Measurements from ENCODE around the gene FBXL3. TPM values are rescaled to one million over a fixed set of nuclear protein-coding genes. Genes with fewer than 3 reads are reported as not detected.

FBXL3 gene
- total RNA-seq = 10 to 100 TPM; 44.9 to 80.9 (median 56.1) TPM
- 10 to 100 TPM; 18.5 to 29.8 (median 19.5) TPM for polyA plus RNA-seq
- long read RNA-seq, donor 1, transcript FBXL3-201 (5 exons, 3,503 nt) = major isoform, 10 of 10 reads
- long read RNA-seq, donor 1, partial matches to known transcripts = 0 of 10 reads
- long read RNA-seq, donor 1, other reads (novel, unspliced or antisense) = 0 of 10 reads
- long read RNA-seq, donor 2, transcript FBXL3-201 (5 exons, 3,503 nt) = major isoform, 10 of 11 reads
- long read RNA-seq, donor 2, partial matches to known transcripts = 0 of 11 reads
- long read RNA-seq, donor 2, other reads (novel, unspliced or antisense) = 0 of 11 reads

DNA sequence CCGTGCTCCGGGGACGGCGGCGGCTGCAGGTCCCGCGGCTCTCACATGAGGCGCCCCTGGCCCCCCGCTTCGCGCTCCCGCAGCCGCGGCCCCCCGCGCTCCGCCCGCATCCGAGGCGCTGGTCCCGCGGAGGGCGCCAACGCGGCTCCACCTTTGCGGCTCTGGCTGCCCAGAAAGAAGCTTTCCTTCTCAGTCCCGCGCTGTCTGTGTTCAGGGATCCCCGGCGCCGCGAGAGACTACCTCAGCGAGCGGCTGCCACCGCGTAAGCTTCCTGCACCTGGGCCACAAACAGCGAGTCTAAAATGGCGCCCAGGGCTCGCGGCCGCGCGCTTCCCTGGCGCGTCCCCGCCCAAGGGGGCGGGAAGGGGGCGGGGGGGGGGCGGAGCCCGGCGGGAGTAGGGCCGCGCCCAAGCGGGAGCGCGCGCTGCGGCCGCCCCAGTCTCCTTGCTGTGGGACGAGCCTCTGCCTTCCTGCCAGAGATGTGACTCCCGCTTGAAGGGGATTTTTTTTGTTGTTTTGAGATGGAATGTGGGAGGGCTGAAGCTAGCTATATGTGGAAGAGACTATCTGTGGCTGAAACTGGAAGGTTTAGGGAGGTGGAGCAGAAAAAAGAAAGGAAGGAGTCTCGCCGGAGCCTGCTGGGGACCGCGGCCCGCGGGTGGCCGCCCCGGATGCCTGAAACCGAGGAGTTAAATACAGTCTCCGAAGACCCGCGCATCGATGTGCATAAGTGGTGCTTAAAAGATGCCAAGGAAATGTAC, at the start of gene FBXL3:
TSS of gene FBXL3 (minus strand) at position 299 of the 761 bp plus-strand sequence. CDS start 5,299 bp downstream, outside the sequence.
- peak within 1 kb of the TSS; percentile 83 to 96 (median 90) for H3K4me3 ChIP-seq
- DNase-seq = peak; percentile 96
- H3K27ac ChIP-seq = peak within 1 kb of the TSS; percentile 96 to 100 (median 100)
- 0 to 2% (median 1%) methylated on average over 37 to 74 of the region's 74 CpGs for WGBS, 5 donors
- peaks cover 36 to 56% (median 48%) of the 10 kb centered on the region in 6 donors for H3K4me1 ChIP-seq
- TF ChIP-seq CTCF (IDR thresholded peaks at IDR 0.05 in 8 of 11, conservative IDR thresholded peaks at IDR 0.05 in 3 of 11) (no peak), POLR2AphosphoS5 (IDR thresholded peaks at IDR 0.05) (peak; percentile 90 to 94 (median 92)), POLR2A (IDR thresholded peaks at IDR 0.05) (peak in 2 of 3 donors; percentile 9 to 36)
- H3K9me3 ChIP-seq = no peaks in the 10 kb centered on the region
- intact Hi-C loops (cut with DNase I; ENCODE audit: low total_unique reads) = no loop called here
- peaks cover 0 to 13% (median 0%) of the 10 kb centered on the region in 6 donors for H3K36me3 ChIP-seq
- H3K27me3 ChIP-seq (replicated peaks in 1 of 7) = no peaks in the 10 kb centered on the region

GRCh38 chr13:77067519-77067918, 40.6 kb upstream of the FBXL3 start:
- DNase-seq = no peak
- peaks cover 4 to 96% (median 60%) of the 10 kb centered on the region in 6 donors for H3K36me3 ChIP-seq
- 95 to 99% (median 97%) methylated on average over 2 of the region's 2 CpGs for WGBS, 5 donors

DNA sequence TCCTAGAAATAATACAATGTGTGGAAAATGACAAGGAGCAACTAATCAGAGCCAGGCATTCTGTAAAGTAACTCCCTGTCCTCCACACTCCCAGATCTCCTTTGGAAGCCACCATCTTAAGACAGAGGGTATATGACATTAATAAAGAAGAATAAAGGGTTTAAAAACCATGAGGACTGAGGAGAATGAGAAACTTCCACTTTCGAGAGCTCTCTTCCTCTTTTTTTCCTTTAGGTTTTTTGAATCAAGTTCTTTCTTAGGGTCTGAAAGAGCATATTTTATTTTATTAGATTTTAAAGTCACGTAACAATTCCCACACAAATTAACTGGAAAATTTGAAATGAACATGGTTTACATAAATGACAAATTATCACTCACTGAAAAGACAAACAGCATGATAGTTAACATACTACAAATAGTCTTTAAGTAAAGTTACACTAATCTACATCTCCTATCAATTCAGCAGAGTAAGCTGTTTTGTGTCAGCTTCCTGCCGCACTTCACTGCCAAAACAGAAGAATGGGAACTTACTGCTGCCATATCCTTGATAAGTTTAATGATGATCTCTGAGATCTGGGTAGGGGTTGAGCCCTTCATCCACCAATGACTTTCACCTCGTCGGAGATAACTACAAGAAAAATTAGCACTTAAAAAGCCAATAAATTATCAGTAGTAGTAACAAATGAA, 38.6 kb upstream of the FBXL3 start:
- no peaks in the 10 kb centered on the region for H3K27me3 ChIP-seq (replicated peaks in 1 of 7)
- no peak for DNase-seq
- peaks cover 3 to 23% (median 13%) of the 10 kb centered on the region in 6 donors for H3K4me1 ChIP-seq
- TF ChIP-seq POLR2A (IDR thresholded peaks at IDR 0.05) (no peak), POLR2AphosphoS5 (IDR thresholded peaks at IDR 0.05) (no peak), CTCF (IDR thresholded peaks at IDR 0.05 in 8 of 11, conservative IDR thresholded peaks at IDR 0.05 in 3 of 11) (no peak)
- no peak overlapping the region for H3K4me3 ChIP-seq
- WGBS, 5 donors = 42 to 56% (median 45%) methylated on average over 5 of the region's 5 CpGs
- H3K36me3 ChIP-seq = peaks cover 4 to 99% (median 71%) of the 10 kb centered on the region in 6 donors
- H3K27ac ChIP-seq = peak overlapping the region in 5 of 8 donors; percentile 22 to 65 (median 47)
- no peaks in the 10 kb centered on the region for H3K9me3 ChIP-seq
- intact Hi-C loops (cut with DNase I; ENCODE audit: low total_unique reads) = no loop called here

More at GRCh38 chr13:77067519-77067918, 40.6 kb upstream of the FBXL3 start:
- Histone ChIP-seq H3K27me3 (replicated peaks in 1 of 7) (no peaks in the 10 kb centered on the region), H3K27ac (no peak overlapping the region), H3K4me1 (peaks cover 3 to 23% (median 13%) of the 10 kb centered on the region in 6 donors), H3K4me3 (no peak overlapping the region), H3K9me3 (no peaks in the 10 kb centered on the region)
- TF ChIP-seq CTCF (IDR thresholded peaks at IDR 0.05 in 8 of 11, conservative IDR thresholded peaks at IDR 0.05 in 3 of 11) (no peak), POLR2AphosphoS5 (IDR thresholded peaks at IDR 0.05) (no peak), POLR2A (IDR thresholded peaks at IDR 0.05) (no peak)
- intact Hi-C loops (cut with DNase I; ENCODE audit: low total_unique reads) = no loop called here

All from spleen (tissue), 13 donors.